Neuronal stem cell (in vitro differentiated cells): Measurements from ENCODE around the gene AMBRA1.
A peak's percentile ranks its signal among the peaks of the same experiment; 100 is the strongest.
"Not testable (repeated sequence)": the region's sequence is repeated elsewhere in the genome, so short reads cannot be mapped to it uniquely, and the experiment has no call there.

Experiments
- DNase-seq: peaks from one replicate; pipeline ENCODE4 v3.0.0-alpha.2; 2013; ENCODE audit warnings: low spot score
- H2AFZ ChIP-seq: one replicate; pipeline ENCODE4 v1.6.1; 2013; ENCODE audit warnings: mild to moderate bottlenecking, low read length, inconsistent platforms
- H2AK5ac ChIP-seq: 2 replicates; pipeline ENCODE4 v1.6.1; 2013; ENCODE audit warnings: low read depth, mild to moderate bottlenecking, inconsistent platforms, low read length, moderate library complexity, mixed read lengths
- H2BK120ac ChIP-seq: 2 replicates; pipeline ENCODE4 v1.6.1; 2013; ENCODE audit warnings: low read depth, mild to moderate bottlenecking, inconsistent platforms, low read length, moderate library complexity, mixed read lengths
- H2BK12ac ChIP-seq: one replicate; pipeline ENCODE4 v1.6.1; 2013; ENCODE audit warnings: low read length, inconsistent platforms
- H2BK15ac ChIP-seq: 2 replicates; pipeline ENCODE4 v1.6.1; 2013; ENCODE audit warnings: mild to moderate bottlenecking, low read length, inconsistent platforms, mixed read lengths
- H2BK5ac ChIP-seq: one replicate; pipeline ENCODE4 v1.6.1; 2013; ENCODE audit warnings: inconsistent platforms, mild to moderate bottlenecking, low read length, moderate library complexity
- H3K14ac ChIP-seq: one replicate; pipeline ENCODE4 v1.6.1; 2013; ENCODE audit warnings: low read length, inconsistent platforms
- H3K18ac ChIP-seq: 2 replicates; pipeline ENCODE4 v1.6.1; 2013; ENCODE audit warnings: low read length, inconsistent platforms
- H3K23ac ChIP-seq: 2 replicates; pipeline ENCODE4 v1.6.1; 2013; ENCODE audit warnings: low read depth, mild to moderate bottlenecking, mixed read lengths, low read length, inconsistent platforms; ENCODE audit not compliant: poor library complexity
- H3K27ac ChIP-seq: replicated peaks from 3 replicates; pipeline ENCODE4 v1.5.1; 2013; ENCODE audit warnings: low read length, inconsistent platforms
- H3K27me3 ChIP-seq, 3 experiments: 2 replicates each; pipeline ENCODE4 v1.6.1; 2013; ENCODE audit warnings: low read length in 3 of 3, mild to moderate bottlenecking in 2 of 3, inconsistent platforms in 1 of 3, low read depth in 1 of 3, mixed read lengths in 1 of 3, moderate library complexity in 1 of 3; ENCODE audit not compliant: control insufficient read depth in 3 of 3, insufficient read depth in 3 of 3
- H3K36me3 ChIP-seq, 2 donors: replicated peaks in 1 of 2; 2 replicates each; pipeline ENCODE4 v1.6.1; 2013; ENCODE audit warnings: low read length in 2 of 2; ENCODE audit not compliant: control insufficient read depth in 2 of 2, insufficient read depth in 2 of 2
- H3K4ac ChIP-seq: 2 replicates; pipeline ENCODE4 v1.6.1; 2013; ENCODE audit warnings: inconsistent platforms, mild to moderate bottlenecking, low read length, moderate library complexity
- H3K4me1 ChIP-seq, 2 donors: 1 replicate in 1 of 2; 2 replicates in 1 of 2; pipeline ENCODE4 v1.6.1; 2013; ENCODE audit warnings: low read length in 2 of 2, low read depth in 1 of 2; ENCODE audit not compliant: control insufficient read depth in 2 of 2, insufficient read depth in 1 of 2
- H3K4me2 ChIP-seq: one replicate; pipeline ENCODE4 v1.6.1; 2013; ENCODE audit warnings: mild to moderate bottlenecking, low read length, inconsistent platforms; ENCODE audit not compliant: insufficient read depth, poor library complexity, severe bottlenecking
- H3K4me3 ChIP-seq, 2 donors: 2 replicates each; pipeline ENCODE4 v1.5.1; 2013; ENCODE audit warnings: low read length in 2 of 2, mild to moderate bottlenecking in 2 of 2, inconsistent platforms in 1 of 2, moderate library complexity in 1 of 2
- H3K79me1 ChIP-seq: one replicate; pipeline ENCODE4 v1.6.1; 2013; ENCODE audit warnings: low read depth, mild to moderate bottlenecking, inconsistent platforms, low read length, moderate library complexity
- H3K9ac ChIP-seq: one replicate; pipeline ENCODE4 v1.6.1; 2013; ENCODE audit warnings: mild to moderate bottlenecking, low read depth, low read length, inconsistent platforms; ENCODE audit not compliant: poor library complexity
- H3K9me3 ChIP-seq, 2 donors: replicated peaks in 1 of 2; 2 replicates each; pipeline versions ENCODE3 to v1.6.1; 2013; ENCODE audit warnings: low read length in 2 of 2, mild to moderate bottlenecking in 2 of 2, inconsistent platforms in 1 of 2, low read depth in 1 of 2, mixed read lengths in 1 of 2, moderate library complexity in 1 of 2; ENCODE audit not compliant: control insufficient read depth in 2 of 2, insufficient read depth in 1 of 2
- H4K8ac ChIP-seq: one replicate; pipeline ENCODE4 v1.6.1; 2013; ENCODE audit warnings: low read depth, mild to moderate bottlenecking, inconsistent platforms, low read length, moderate library complexity
- H4K91ac ChIP-seq: one replicate; pipeline ENCODE4 v1.6.1; 2013; ENCODE audit warnings: low read length, low read depth, mild to moderate bottlenecking, inconsistent platforms; ENCODE audit not compliant: poor library complexity
- WGBS, 2 donors: extraction: QIAGEN DNeasy Blood & Tissue Kit; methylation state at CpG; one replicate each; pipeline ENCODE4 v1.1.7; 2013; ENCODE audit warnings: missing lambda C conversion rate in 2 of 2, mixed read lengths in 1 of 2; ENCODE audit not compliant: insufficient read length in 2 of 2, insufficient replicate concordance in 1 of 2; ENCODE audit errors: extremely low coverage in 2 of 2; 5-methylcytosine and 5-hydroxymethylcytosine counted together

Gene AMBRA1

DNA sequence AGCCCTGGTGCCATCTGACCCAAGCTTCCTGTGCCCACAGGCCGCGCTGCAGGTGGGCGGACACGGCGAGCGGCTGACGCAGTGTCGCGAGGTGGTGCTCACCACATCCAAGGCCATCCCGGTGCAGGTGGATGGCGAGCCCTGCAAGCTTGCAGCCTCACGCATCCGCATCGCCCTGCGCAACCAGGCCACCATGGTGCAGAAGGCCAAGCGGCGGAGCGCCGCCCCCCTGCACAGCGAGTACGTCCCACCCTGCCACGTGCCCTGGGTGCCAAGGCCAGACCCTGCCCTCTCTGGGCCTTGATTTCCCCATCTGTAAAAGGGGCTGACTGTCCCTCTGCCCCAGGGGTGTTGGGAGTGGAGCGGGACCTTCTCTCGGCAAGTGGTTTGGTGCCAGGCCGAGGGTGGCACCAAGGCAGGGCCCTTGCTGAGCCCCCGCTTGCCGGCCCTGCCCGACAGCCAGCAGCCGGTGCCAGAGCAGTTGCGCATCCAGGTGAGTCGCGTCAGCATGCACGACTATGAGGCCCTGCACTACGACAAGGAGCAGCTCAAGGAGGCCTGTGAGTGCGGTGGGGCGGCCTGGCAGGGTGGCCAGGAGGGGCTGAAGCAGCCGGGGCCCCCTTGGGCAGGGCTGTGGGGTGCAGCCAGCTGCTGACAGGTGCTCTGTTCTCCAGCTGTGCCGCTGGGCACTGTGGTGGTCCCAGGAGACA, 218.3 kb downstream of the AMBRA1 start:
- Histone ChIP-seq H2BK120ac (no peak overlapping the region), H3K4me2 (no peak overlapping the region), H2BK15ac (no peak overlapping the region), H3K4ac (no peak overlapping the region), H3K23ac (peak overlapping the region; percentile 43), H3K27me3 (no peaks in the 10 kb centered on the region), H3K36me3 (peaks cover 26 to 61% of the 10 kb centered on the region in 2 donors), H2AFZ (no peak overlapping the region), H3K4me1 (peaks cover 8 to 11% of the 10 kb centered on the region in 2 donors), H2BK12ac (no peak overlapping the region), H2BK5ac (no peak overlapping the region), H3K14ac (peak overlapping the region; percentile 21), H3K27ac (no peak overlapping the region), H3K9ac (peak overlapping the region; percentile 3), H2AK5ac (no peak overlapping the region), H4K8ac (no peak overlapping the region), H3K9me3 (no peaks in the 10 kb centered on the region), H4K91ac (no peak overlapping the region), H3K18ac (no peak overlapping the region), H3K79me1 (peaks cover 5% of the 10 kb centered on the region), H3K4me3 (no peak overlapping the region)
- DNase-seq, result no peak
- WGBS, 2 donors, result no CpG with 5 or more reads among the region's 38 CpGs

DNA sequence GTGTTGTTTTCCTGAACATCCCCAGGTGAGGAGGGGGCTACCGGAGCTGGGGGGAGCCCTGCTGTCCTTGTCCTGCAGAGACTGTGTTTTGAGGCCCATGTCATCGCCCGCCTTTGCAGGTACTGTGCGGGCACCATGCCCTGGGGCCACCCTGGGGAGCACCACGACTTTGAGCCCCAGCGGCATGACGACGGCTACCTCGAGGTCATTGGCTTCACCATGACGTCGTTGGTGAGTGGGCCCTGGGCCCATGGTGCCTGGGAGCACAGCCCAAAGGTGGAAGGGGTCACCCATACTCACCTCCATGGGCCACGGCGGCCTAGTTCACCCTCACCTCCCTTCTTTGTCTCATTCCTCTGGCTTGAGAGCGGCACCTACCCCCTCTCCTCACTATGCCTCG, 219.0 kb downstream of the AMBRA1 start:
- no peak overlapping the region for H4K8ac ChIP-seq
- peaks cover 28 to 68% of the 10 kb centered on the region in 2 donors for H3K36me3 ChIP-seq
- no peaks in the 10 kb centered on the region for H3K27me3 ChIP-seq
- H2BK15ac ChIP-seq, result no peak overlapping the region
- H3K4me2 ChIP-seq, result no peak overlapping the region
- no peak overlapping the region for H3K4ac ChIP-seq
- no peak overlapping the region for H2AFZ ChIP-seq
- peak overlapping the region; percentile 43 for H3K23ac ChIP-seq
- no peak overlapping the region for H3K9ac ChIP-seq
- H2BK120ac ChIP-seq, result no peak overlapping the region
- no peak for DNase-seq
- H3K4me3 ChIP-seq, result no peak overlapping the region
- no peak overlapping the region for H3K18ac ChIP-seq
- H4K91ac ChIP-seq, result no peak overlapping the region
- WGBS, 2 donors, result no CpG with 5 or more reads among the region's 15 CpGs
- peaks cover 0 to 1% of the 10 kb centered on the region in 2 donors for H3K9me3 ChIP-seq
- no peak overlapping the region for H2AK5ac ChIP-seq
- peaks cover 8 to 14% of the 10 kb centered on the region in 2 donors for H3K4me1 ChIP-seq
- H3K27ac ChIP-seq, result no peak overlapping the region
- H2BK12ac ChIP-seq, result no peak overlapping the region
- H2BK5ac ChIP-seq, result no peak overlapping the region
- no peak overlapping the region for H3K14ac ChIP-seq
- H3K79me1 ChIP-seq, result peaks cover 5% of the 10 kb centered on the region

DNA sequence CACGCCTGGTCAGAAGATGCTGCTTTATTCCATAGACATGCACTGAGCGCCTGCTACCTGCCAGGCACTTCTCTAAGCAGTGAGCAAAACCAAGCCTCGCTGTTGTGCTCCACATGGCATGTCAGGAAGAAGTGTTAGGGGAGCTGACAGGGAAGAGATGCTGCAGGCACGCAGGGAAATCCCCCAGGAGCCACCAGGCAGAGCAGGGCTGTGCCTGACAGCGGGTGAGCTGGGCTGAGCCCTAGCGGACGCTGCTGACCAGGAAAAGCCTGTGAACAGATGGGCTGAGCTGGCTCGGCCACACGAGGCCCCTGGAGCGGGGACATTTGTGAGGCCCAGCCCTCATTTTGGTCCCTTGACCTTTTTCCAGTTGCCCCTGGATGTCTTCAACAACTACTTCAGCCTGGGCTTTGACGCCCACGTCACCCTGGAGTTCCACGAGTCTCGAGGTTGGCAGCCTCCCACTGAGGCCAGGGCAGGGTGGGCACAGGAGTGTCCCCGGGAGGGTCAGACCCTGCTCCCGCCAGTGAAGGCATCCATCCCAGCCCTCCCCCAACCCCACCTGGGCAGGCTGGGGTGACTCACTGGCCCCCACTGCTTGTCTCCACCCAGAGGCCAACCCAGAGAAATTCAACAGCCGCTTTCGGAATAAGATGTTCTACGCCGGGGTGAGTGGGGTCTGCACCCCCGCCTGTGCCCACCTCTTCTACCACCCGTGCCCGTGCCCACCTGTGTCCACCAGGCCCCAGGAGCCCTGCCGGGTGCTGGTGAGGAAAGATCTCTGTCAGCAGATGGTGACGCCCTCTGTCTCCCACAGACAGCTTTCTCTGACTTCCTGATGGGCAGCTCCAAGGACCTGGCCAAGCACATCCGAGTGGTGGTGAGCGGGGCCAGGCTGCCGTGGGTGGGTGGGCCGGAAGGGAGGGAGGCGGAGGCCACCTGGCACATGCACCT, 219.8 kb downstream of the AMBRA1 start:
- Histone ChIP-seq H3K4me3 (peak overlapping the region in 1 of 2 donors; percentile 31), H3K18ac (no peak overlapping the region), H2BK5ac (no peak overlapping the region), H4K91ac (no peak overlapping the region), H3K23ac (no peak overlapping the region), H3K36me3 (peaks cover 28 to 71% of the 10 kb centered on the region in 2 donors), H3K14ac (no peak overlapping the region), H3K27ac (no peak overlapping the region), H2AK5ac (no peak overlapping the region), H4K8ac (no peak overlapping the region), H3K4me1 (peaks cover 3 to 13% of the 10 kb centered on the region in 2 donors), H2AFZ (no peak overlapping the region), H3K4ac (no peak overlapping the region), H2BK15ac (no peak overlapping the region), H3K4me2 (no peak overlapping the region), H3K9me3 (peaks cover 0 to 2% of the 10 kb centered on the region in 2 donors), H3K9ac (no peak overlapping the region), H3K79me1 (peaks cover 5% of the 10 kb centered on the region), H2BK12ac (no peak overlapping the region), H3K27me3 (no peaks in the 10 kb centered on the region), H2BK120ac (no peak overlapping the region)
- WGBS, 2 donors, result no CpG with 5 or more reads among the region's 30 CpGs
- no peak for DNase-seq

DNA sequence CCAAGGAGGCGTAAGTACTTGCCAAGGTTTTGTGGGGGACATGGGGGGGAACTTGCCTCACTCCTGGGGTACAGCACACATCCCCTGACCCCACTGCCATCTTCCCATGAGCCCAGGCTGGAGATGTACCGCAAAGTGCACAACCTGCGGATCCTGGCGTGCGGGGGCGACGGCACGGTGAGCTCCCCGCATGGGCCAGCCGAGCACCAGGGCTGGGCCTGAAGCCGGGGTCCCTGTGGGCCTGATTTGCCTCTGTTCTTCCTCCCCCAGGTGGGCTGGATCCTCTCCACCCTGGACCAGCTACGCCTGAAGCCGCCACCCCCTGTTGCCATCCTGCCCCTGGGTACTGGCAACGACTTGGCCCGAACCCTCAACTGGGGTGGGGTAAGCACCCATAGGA, 221.3 kb downstream of the AMBRA1 start:
- WGBS, 2 donors, result no CpG with 5 or more reads among the region's 15 CpGs
- not testable (repeated sequence) for H2BK5ac ChIP-seq, H4K91ac ChIP-seq, H2AFZ ChIP-seq, H3K23ac ChIP-seq, H3K14ac ChIP-seq, DNase-seq, H3K9me3 ChIP-seq, H3K4me1 ChIP-seq, H2BK15ac ChIP-seq, H4K8ac ChIP-seq, H3K27me3 ChIP-seq, H2BK120ac ChIP-seq, H3K4me3 ChIP-seq, H3K79me1 ChIP-seq, H2BK12ac ChIP-seq, H3K27ac ChIP-seq, H3K18ac ChIP-seq, H3K4ac ChIP-seq, H2AK5ac ChIP-seq
- Histone ChIP-seq H3K9ac (peak overlapping the region; percentile 60), H3K36me3 (peaks cover 24 to 70% of the 10 kb centered on the region in 2 donors), H3K4me2 (peak overlapping the region; percentile 2)
